ENCODE measurements around the gene MUC6.

DNA sequence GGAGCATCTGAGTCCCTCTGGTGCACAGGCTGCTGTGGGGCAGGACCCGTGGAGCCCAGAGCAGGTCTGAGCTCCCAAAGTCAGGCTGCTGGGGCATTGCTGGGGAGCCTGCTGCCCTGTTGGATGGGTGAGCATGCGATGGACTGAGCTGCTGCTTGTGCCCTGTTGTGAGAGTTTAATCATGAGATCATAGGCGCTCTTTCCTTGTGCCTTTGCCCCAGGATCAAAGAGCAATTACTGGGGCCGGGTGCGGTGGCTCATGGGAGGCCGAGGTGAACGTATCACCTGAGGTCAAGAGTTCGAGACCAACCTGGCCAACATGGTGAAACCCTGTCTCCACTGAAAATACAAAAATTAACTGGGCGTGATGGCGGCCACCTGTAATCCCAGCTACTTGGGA lies 37.5 kb downstream of the MUC6 start:
- TF ChIP-seq ZIC2 (tag by site-specific recombination; IDR thresholded peaks at IDR 0.05) (no peak), TCF7L2 (IDR thresholded peaks at IDR 0.05; ENCODE audit: borderline replicate concordance, low read depth, low read length) (no peak), ZNF707 (tag by site-specific recombination; IDR thresholded peaks at IDR 0.05) (no peak), SCRT2 (tag by site-specific recombination; IDR thresholded peaks at IDR 0.05) (no peak), ZNF354C (tag by site-specific recombination; IDR thresholded peaks at IDR 0.05; ENCODE audit: borderline replicate concordance, low read depth) (no peak)
- TF ChIP-seq, protein P1, sequence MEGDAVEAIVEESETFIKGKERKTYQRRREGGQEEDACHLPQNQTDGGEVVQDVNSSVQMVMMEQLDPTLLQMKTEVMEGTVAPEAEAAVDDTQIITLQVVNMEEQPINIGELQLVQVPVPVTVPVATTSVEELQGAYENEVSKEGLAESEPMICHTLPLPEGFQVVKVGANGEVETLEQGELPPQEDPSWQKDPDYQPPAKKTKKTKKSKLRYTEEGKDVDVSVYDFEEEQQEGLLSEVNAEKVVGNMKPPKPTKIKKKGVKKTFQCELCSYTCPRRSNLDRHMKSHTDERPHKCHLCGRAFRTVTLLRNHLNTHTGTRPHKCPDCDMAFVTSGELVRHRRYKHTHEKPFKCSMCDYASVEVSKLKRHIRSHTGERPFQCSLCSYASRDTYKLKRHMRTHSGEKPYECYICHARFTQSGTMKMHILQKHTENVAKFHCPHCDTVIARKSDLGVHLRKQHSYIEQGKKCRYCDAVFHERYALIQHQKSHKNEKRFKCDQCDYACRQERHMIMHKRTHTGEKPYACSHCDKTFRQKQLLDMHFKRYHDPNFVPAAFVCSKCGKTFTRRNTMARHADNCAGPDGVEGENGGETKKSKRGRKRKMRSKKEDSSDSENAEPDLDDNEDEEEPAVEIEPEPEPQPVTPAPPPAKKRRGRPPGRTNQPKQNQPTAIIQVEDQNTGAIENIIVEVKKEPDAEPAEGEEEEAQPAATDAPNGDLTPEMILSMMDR (tag by site-specific recombination; IDR thresholded peaks at IDR 0.05) = no peak
- TF ChIP-seq, protein P2, sequence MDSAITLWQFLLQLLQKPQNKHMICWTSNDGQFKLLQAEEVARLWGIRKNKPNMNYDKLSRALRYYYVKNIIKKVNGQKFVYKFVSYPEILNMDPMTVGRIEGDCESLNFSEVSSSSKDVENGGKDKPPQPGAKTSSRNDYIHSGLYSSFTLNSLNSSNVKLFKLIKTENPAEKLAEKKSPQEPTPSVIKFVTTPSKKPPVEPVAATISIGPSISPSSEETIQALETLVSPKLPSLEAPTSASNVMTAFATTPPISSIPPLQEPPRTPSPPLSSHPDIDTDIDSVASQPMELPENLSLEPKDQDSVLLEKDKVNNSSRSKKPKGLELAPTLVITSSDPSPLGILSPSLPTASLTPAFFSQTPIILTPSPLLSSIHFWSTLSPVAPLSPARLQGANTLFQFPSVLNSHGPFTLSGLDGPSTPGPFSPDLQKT (IDR thresholded peaks at IDR 0.05; ENCODE audit: borderline replicate concordance, low read depth, low read length) = no peak
- TF ChIP-seq, protein P3, sequence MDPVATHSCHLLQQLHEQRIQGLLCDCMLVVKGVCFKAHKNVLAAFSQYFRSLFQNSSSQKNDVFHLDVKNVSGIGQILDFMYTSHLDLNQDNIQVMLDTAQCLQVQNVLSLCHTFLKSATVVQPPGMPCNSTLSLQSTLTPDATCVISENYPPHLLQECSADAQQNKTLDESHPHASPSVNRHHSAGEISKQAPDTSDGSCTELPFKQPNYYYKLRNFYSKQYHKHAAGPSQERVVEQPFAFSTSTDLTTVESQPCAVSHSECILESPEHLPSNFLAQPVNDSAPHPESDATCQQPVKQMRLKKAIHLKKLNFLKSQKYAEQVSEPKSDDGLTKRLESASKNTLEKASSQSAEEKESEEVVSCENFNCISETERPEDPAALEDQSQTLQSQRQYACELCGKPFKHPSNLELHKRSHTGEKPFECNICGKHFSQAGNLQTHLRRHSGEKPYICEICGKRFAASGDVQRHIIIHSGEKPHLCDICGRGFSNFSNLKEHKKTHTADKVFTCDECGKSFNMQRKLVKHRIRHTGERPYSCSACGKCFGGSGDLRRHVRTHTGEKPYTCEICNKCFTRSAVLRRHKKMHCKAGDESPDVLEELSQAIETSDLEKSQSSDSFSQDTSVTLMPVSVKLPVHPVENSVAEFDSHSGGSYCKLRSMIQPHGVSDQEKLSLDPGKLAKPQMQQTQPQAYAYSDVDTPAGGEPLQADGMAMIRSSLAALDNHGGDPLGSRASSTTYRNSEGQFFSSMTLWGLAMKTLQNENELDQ (tag by site-specific recombination; IDR thresholded peaks at IDR 0.05; ENCODE audit: low read depth) = no peak
- TF ChIP-seq, protein P4, sequence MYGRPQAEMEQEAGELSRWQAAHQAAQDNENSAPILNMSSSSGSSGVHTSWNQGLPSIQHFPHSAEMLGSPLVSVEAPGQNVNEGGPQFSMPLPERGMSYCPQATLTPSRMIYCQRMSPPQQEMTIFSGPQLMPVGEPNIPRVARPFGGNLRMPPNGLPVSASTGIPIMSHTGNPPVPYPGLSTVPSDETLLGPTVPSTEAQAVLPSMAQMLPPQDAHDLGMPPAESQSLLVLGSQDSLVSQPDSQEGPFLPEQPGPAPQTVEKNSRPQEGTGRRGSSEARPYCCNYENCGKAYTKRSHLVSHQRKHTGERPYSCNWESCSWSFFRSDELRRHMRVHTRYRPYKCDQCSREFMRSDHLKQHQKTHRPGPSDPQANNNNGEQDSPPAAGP (tag by site-specific recombination; IDR thresholded peaks at IDR 0.05) = no peak
